Measurements from ENCODE around the gene SSH2.

GRCh38 chr17:29864615-29865014 is 65.4 kb downstream of the SSH2 start:
- TF ChIP-seq CTCF (IDR thresholded peaks at IDR 0.05) = no peak
- TF ChIP-seq POLR2A (IDR thresholded peaks at IDR 0.05) = no peak
